ENCODE results near the gene UTS2. TPM values are rescaled to one million over a fixed set of nuclear protein-coding genes. Genes with fewer than 3 reads are reported as not detected.

UTS2 gene
- total RNA-seq, 1 experiment from 2014 or later = 31.0 TPM

DNA sequence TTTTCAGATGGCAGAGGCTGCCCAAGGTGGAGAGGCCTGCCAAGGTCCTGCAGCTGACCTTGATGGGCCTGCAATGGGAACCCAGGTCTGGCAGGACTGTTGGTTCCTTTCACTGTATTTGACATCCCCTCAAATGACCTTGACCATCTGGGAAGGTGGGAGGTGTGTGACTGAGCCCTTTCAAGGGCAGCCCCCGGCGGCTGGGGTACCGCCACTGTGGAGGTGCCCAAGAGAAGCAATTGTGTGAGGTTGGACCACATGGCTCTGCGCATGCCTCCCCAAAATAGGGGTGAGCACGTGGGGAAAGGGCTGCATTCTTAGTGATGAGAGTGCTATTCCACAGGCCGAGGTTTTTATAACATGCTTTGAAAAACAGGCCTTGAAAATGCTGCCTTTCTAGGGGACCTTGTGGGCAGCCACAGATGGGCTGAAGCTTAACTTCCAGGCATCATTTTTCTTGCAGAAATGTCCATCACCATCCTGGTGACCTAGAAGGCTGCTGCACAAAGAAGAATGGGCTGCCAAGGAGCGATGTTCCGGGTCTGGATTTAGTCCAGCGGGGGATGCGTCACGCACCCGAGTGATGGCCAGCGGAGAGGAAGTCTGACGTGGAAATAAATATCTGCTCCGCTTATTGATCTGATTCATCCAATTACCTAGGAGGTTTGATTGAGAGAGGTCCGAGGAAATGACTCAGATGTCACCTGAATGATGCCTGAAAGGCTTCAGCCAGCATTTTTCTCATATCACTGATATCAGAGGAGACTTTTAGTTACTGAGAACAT, 16.5 kb upstream of the UTS2 start:
- H3K9me3 ChIP-seq (ENCODE audit: low read depth, low read length, poor library complexity, severe bottlenecking) = no peaks in the 10 kb centered on the region
- no peaks in the 10 kb centered on the region for H3K27me3 ChIP-seq (replicated peaks; ENCODE audit: insufficient read depth, low read depth, low read length, poor library complexity)
- no peaks in the 10 kb centered on the region for H3K36me3 ChIP-seq (ENCODE audit: insufficient read depth, low read length, poor library complexity, severe bottlenecking)
- intact Hi-C loops (cut with micrococcal nuclease; ENCODE audit: unreplicated experiment) = no loop called here
- POLR2A ChIA-PET (ENCODE audit: low non-redundant PET) = no interaction called here
- CTCF ChIA-PET = no interaction called here
- TF ChIP-seq CTCF (conservative IDR thresholded peaks at IDR 0.05; ENCODE audit: low read depth, low read length) (no peak), EZH2 (IDR thresholded peaks at IDR 0.05; ENCODE audit: borderline replicate concordance, low read depth, low read length, poor library complexity, severe bottlenecking) (no peak)
- DNase-seq (ENCODE audit: low spot score) = no peak
- no TSS peak for BruUV-seq (replicated peaks)
- no peak overlapping the region for H3K4me3 ChIP-seq (ENCODE audit: low read depth, low read length, poor library complexity, severe bottlenecking)
- H3K27ac ChIP-seq (ENCODE audit: low read depth, low read length, poor library complexity, severe bottlenecking) = no peak overlapping the region
- no peaks in the 10 kb centered on the region for H3K4me1 ChIP-seq (ENCODE audit: insufficient read depth, low read length, poor library complexity, severe bottlenecking)

- intact Hi-C loops (cut with micrococcal nuclease; ENCODE audit: unreplicated experiment) = no loop called here
- CTCF ChIA-PET = no interaction called here
- BruUV-seq (replicated peaks) = no TSS peak
Measured at GRCh38 chr1:7868070-7868780, 15.4 kb upstream of the UTS2 start.

GRCh38 chr1:7865978-7866377, 13.1 kb upstream of the UTS2 start:
- no peak for DNase-seq (ENCODE audit: low spot score)
- no peaks in the 10 kb centered on the region for H3K36me3 ChIP-seq (ENCODE audit: insufficient read depth, low read length, poor library complexity, severe bottlenecking)
- H3K27ac ChIP-seq (ENCODE audit: low read depth, low read length, poor library complexity, severe bottlenecking) = no peak overlapping the region
- intact Hi-C loops (cut with micrococcal nuclease; ENCODE audit: unreplicated experiment) = no loop called here
- BruUV-seq (replicated peaks) = no TSS peak
- H3K4me3 ChIP-seq (ENCODE audit: low read depth, low read length, poor library complexity, severe bottlenecking) = no peak overlapping the region
- H3K27me3 ChIP-seq (replicated peaks; ENCODE audit: insufficient read depth, low read depth, low read length, poor library complexity) = no peaks in the 10 kb centered on the region
- ChIA-PET CTCF (no interaction called here), POLR2A (ENCODE audit: low non-redundant PET) (no interaction called here)
- TF ChIP-seq CTCF (conservative IDR thresholded peaks at IDR 0.05; ENCODE audit: low read depth, low read length) (no peak), EZH2 (IDR thresholded peaks at IDR 0.05; ENCODE audit: borderline replicate concordance, low read depth, low read length, poor library complexity, severe bottlenecking) (no peak)
- no peaks in the 10 kb centered on the region for H3K4me1 ChIP-seq (ENCODE audit: insufficient read depth, low read length, poor library complexity, severe bottlenecking)
- H3K9me3 ChIP-seq (ENCODE audit: low read depth, low read length, poor library complexity, severe bottlenecking) = no peaks in the 10 kb centered on the region

More at GRCh38 chr1:7868070-7868780, 15.4 kb upstream of the UTS2 start:
- TF ChIP-seq CTCF (conservative IDR thresholded peaks at IDR 0.05; ENCODE audit: low read depth, low read length) = no peak
- no peak for TF ChIP-seq EZH2 (IDR thresholded peaks at IDR 0.05; ENCODE audit: borderline replicate concordance, low read depth, low read length, poor library complexity, severe bottlenecking)
- Histone ChIP-seq H3K27ac (ENCODE audit: low read depth, low read length, poor library complexity, severe bottlenecking) (no peak overlapping the region), H3K36me3 (ENCODE audit: insufficient read depth, low read length, poor library complexity, severe bottlenecking) (no peaks in the 10 kb centered on the region), H3K4me3 (ENCODE audit: low read depth, low read length, poor library complexity, severe bottlenecking) (no peak overlapping the region), H3K9me3 (ENCODE audit: low read depth, low read length, poor library complexity, severe bottlenecking) (no peaks in the 10 kb centered on the region), H3K4me1 (ENCODE audit: insufficient read depth, low read length, poor library complexity, severe bottlenecking) (no peaks in the 10 kb centered on the region), H3K27me3 (replicated peaks; ENCODE audit: insufficient read depth, low read depth, low read length, poor library complexity) (no peaks in the 10 kb centered on the region)
- POLR2A ChIA-PET (ENCODE audit: low non-redundant PET) = no interaction called here
- DNase-seq (ENCODE audit: low spot score) = no peak

Data from A673 (cell line).